ENCODE data around the gene IHH.

Gene IHH

DNA sequence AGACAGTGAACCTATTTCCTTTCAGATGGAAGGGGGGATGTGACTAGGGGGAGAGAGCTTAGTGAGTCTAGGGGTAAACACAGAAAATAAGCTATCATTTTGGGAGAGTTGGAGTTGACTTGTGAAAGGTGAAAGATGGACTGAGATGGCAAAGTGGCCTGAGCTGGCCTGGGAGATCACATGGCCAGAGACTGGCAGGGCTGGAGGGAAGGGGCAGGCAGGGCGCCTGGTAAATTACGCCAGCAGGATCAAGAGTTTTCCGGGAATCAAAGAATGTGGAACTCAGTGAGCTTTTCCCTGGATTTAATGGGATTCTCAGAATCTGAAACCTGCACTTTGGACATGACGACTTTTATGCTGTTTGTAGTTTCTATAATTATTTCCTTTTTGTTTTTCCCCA lies 18.6 kb downstream of the IHH start:
- no peak overlapping the region for H3K4me3 Mint-ChIP-seq
- DNase-seq = no peak
- peaks cover 5% of the 10 kb centered on the region for H3K4me1 Mint-ChIP-seq
- H3K9me3 Mint-ChIP-seq = no peaks in the 10 kb centered on the region
- peaks cover 96% of the 10 kb centered on the region for H3K27me3 Mint-ChIP-seq (ENCODE audit: low read depth, poor library complexity)
- no peak overlapping the region for H3K27ac Mint-ChIP-seq
- TF ChIP-seq, protein P1, sequence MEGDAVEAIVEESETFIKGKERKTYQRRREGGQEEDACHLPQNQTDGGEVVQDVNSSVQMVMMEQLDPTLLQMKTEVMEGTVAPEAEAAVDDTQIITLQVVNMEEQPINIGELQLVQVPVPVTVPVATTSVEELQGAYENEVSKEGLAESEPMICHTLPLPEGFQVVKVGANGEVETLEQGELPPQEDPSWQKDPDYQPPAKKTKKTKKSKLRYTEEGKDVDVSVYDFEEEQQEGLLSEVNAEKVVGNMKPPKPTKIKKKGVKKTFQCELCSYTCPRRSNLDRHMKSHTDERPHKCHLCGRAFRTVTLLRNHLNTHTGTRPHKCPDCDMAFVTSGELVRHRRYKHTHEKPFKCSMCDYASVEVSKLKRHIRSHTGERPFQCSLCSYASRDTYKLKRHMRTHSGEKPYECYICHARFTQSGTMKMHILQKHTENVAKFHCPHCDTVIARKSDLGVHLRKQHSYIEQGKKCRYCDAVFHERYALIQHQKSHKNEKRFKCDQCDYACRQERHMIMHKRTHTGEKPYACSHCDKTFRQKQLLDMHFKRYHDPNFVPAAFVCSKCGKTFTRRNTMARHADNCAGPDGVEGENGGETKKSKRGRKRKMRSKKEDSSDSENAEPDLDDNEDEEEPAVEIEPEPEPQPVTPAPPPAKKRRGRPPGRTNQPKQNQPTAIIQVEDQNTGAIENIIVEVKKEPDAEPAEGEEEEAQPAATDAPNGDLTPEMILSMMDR (IDR thresholded peaks at IDR 0.05) = no peak
- no peaks in the 10 kb centered on the region for H3K36me3 Mint-ChIP-seq (ENCODE audit: low read depth)

DNA sequence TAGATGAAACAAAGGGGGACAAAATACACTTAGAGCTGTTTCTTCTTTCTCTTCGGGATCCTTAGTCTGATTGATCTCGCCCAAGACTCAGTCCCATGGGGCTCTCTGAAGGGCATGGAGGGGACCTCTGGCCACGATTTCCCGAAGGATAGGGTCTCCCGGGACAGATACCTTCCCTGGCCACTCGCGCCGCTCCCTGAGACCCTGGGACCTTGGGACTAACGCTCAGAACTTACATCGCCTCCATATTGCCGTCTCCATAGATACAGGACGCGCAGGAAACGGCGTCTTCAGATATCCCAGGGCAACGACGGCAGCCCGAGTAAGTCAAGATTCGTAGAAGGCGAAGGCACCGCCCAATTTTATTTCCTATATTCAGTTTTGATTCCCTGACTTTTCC lies 19.5 kb downstream of the IHH start, which contains the start of gene CFAP65:
CFAP65 (minus strand) TSS at position 265 of the 400 bp plus-strand sequence. CDS start 2,468 bp downstream, outside the sequence.
- no peak within 1 kb of the TSS for H3K27ac Mint-ChIP-seq
- H3K9me3 Mint-ChIP-seq = no peaks in the 10 kb centered on the region
- TF ChIP-seq, protein P1 (IDR thresholded peaks at IDR 0.05) = no peak
- H3K4me3 Mint-ChIP-seq = peak within 1 kb of the TSS; percentile 83
- H3K4me1 Mint-ChIP-seq = peaks cover 5% of the 10 kb centered on the region
- peak; percentile 35 for DNase-seq
- H3K36me3 Mint-ChIP-seq (ENCODE audit: low read depth) = no peaks in the 10 kb centered on the region
- peaks cover 96% of the 10 kb centered on the region for H3K27me3 Mint-ChIP-seq (ENCODE audit: low read depth, poor library complexity)

DNA sequence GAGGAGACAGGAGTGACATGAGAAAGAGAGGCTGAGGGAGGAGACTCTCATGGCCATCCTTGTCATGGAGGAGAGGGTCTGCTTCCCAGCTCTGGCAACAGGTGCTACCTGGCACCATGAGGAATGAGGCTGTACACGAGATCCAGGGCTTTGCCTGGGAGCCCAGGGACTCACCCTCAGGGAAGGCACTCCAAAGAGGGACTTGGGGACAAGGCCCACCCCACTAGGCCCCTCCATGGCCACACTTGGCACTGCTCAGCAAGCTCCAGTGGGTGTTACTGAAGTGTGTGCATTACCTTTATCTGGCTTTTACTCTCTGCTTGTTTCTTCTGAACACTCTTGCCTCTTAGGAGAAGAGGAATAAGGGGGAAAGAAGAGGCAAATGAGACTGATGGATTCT lies 22.1 kb downstream of the IHH start:
- Mint-ChIP-seq H3K27ac (no peak overlapping the region), H3K4me3 (no peak overlapping the region), H3K9me3 (no peaks in the 10 kb centered on the region), H3K4me1 (peaks cover 5% of the 10 kb centered on the region), H3K27me3 (ENCODE audit: low read depth, poor library complexity) (peaks cover 98% of the 10 kb centered on the region), H3K36me3 (ENCODE audit: low read depth) (no peaks in the 10 kb centered on the region)
- no peak for DNase-seq
- TF ChIP-seq, protein P1 (IDR thresholded peaks at IDR 0.05) = no peak

DNA sequence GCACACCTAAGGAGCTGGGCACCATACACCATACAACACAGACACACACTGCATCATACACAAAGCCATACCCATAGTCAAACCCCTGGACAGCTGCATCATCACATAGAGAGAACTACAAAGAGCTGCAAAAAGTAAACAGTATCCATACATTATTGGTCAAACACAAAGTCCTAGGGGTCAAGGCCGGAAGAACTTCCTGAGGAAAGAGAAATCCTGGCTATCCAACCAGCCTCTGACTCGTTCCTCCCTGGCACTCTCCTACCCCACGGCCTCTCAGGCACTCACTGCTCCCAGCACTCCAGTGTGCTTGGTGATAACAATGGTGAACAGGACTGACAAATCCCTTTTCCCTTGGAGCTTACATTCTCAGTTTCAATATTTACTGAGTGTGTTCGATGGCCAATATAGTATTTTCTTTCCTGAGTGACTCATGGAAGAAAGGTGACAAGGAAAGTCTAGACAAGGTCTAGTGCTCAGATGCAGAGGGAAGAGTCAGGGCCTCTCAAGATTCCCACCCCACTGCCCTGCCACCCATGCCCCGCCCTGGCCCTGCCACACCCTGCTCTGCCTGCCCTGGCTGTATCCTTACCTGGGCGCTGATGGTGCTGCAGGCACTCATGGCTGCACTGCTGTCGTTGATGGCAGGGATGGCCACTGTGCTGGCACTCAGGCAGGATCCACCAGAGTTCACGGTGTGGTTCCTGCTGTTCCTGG lies 22.8 kb downstream of the IHH start:
- Mint-ChIP-seq H3K36me3 (ENCODE audit: low read depth) (no peaks in the 10 kb centered on the region), H3K9me3 (no peaks in the 10 kb centered on the region), H3K4me3 (no peak overlapping the region), H3K27ac (no peak overlapping the region), H3K4me1 (peaks cover 5% of the 10 kb centered on the region), H3K27me3 (ENCODE audit: low read depth, poor library complexity) (peaks cover 98% of the 10 kb centered on the region)
- TF ChIP-seq, protein P1 (IDR thresholded peaks at IDR 0.05) = no peak
- no peak for DNase-seq

DNA sequence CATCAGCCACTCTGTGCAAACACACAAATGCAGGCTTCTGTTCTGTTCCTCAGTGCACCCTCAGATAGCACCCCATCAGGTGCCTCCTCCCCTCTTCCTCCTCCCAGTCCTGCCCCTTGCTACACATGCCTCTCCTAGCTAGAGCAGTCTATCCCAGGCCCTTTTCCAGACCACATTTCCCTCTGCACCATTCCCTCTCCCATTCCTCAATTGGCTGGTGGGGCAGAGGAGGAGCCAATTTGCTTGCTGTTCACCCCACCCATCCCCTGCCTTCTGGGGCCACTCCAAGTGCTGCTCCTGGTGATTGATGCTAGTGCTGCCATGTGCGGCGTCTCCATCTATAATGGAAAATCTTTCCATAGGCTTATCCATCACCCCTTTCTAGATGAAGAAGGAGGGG lies 24.8 kb downstream of the IHH start:
- no peaks in the 10 kb centered on the region for H3K36me3 Mint-ChIP-seq (ENCODE audit: low read depth)
- H3K27ac Mint-ChIP-seq = no peak overlapping the region
- peaks cover 91% of the 10 kb centered on the region for H3K27me3 Mint-ChIP-seq (ENCODE audit: low read depth, poor library complexity)

More for the DNA sequence above, 24.8 kb downstream of the IHH start:
- Mint-ChIP-seq H3K9me3 (no peaks in the 10 kb centered on the region), H3K4me1 (no peaks in the 10 kb centered on the region), H3K4me3 (no peak overlapping the region)
- TF ChIP-seq, protein P1 (IDR thresholded peaks at IDR 0.05) = no peak
- no peak for DNase-seq
